Gastrocnemius medialis (tissue), 4 donors: ENCODE results near the gene TEX50.

Experiments
- POLR2A ChIP-seq, 2 donors: fragments of 450-650 bp; IDR thresholded peaks; one replicate each; pipeline ENCODE4 v1.6.1; 2017; ENCODE audit warnings: antibody characterized with exemption in 2 of 2, mild to moderate bottlenecking in 2 of 2, moderate library complexity in 2 of 2
- TF ChIP-seq, protein P1 (sequence below), 5 experiments: fragments of 450-650 bp in 3 of 5; fragments of 200-600 bp in 2 of 5; sonication (generic) in 2 of 5; IDR thresholded peaks in 4 of 5; conservative IDR thresholded peaks in 1 of 5; 1 replicate in 4 of 5; 2 replicates in 1 of 5; pipeline ENCODE4 v1.5.1; 2016 to 2019; ENCODE audit warnings: antibody characterized with exemption in 5 of 5, mild to moderate bottlenecking in 3 of 5, moderate library complexity in 3 of 5

- TF ChIP-seq, protein P1, sequence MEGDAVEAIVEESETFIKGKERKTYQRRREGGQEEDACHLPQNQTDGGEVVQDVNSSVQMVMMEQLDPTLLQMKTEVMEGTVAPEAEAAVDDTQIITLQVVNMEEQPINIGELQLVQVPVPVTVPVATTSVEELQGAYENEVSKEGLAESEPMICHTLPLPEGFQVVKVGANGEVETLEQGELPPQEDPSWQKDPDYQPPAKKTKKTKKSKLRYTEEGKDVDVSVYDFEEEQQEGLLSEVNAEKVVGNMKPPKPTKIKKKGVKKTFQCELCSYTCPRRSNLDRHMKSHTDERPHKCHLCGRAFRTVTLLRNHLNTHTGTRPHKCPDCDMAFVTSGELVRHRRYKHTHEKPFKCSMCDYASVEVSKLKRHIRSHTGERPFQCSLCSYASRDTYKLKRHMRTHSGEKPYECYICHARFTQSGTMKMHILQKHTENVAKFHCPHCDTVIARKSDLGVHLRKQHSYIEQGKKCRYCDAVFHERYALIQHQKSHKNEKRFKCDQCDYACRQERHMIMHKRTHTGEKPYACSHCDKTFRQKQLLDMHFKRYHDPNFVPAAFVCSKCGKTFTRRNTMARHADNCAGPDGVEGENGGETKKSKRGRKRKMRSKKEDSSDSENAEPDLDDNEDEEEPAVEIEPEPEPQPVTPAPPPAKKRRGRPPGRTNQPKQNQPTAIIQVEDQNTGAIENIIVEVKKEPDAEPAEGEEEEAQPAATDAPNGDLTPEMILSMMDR (IDR thresholded peaks at IDR 0.05 in 4 of 5, conservative IDR thresholded peaks at IDR 0.05 in 1 of 5): no peak
- TF ChIP-seq POLR2A (IDR thresholded peaks at IDR 0.05): no peak
Observed at GRCh38 chr1:173590557-173590956, 44.6 kb upstream of the TEX50 start.
